Measurements from ENCODE around the gene POLR2F.

DNA sequence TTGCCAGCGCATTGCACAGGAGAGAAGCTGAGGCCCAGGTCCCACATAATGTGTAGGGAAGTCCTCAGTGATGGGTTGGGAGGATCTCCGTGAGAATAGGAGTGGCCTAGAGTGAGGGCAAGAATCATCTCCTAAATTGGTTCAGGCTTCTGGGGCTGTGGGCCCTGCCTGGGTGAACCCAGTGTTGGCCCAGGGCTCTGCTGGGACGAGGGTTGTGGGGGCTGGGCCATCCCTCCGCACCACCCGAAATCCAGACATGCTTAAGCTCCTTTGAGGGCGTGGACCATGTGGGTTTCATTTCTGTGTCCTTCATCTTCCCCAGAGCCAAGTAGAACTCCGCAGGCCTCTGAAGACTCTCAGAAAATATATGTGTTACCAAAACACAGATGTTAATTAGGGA, 43.7 kb upstream of the POLR2F start:
- no peak for TF ChIP-seq EZH2 (IDR thresholded peaks at IDR 0.05; ENCODE audit: borderline replicate concordance, low read length)
- TF ChIP-seq, protein P1, sequence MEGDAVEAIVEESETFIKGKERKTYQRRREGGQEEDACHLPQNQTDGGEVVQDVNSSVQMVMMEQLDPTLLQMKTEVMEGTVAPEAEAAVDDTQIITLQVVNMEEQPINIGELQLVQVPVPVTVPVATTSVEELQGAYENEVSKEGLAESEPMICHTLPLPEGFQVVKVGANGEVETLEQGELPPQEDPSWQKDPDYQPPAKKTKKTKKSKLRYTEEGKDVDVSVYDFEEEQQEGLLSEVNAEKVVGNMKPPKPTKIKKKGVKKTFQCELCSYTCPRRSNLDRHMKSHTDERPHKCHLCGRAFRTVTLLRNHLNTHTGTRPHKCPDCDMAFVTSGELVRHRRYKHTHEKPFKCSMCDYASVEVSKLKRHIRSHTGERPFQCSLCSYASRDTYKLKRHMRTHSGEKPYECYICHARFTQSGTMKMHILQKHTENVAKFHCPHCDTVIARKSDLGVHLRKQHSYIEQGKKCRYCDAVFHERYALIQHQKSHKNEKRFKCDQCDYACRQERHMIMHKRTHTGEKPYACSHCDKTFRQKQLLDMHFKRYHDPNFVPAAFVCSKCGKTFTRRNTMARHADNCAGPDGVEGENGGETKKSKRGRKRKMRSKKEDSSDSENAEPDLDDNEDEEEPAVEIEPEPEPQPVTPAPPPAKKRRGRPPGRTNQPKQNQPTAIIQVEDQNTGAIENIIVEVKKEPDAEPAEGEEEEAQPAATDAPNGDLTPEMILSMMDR (conservative IDR thresholded peaks at IDR 0.05 in 1 of 2, IDR thresholded peaks at IDR 0.05 in 1 of 2; ENCODE audit: extremely low read depth in 1 of 2, insufficient read depth in 1 of 2, low read depth in 1 of 2, low read length in 2 of 2) = no peak
